Breast epithelium (tissue), 4 donors: ENCODE measurements around the gene ARHGAP10. TPM values are rescaled to one million over a fixed set of nuclear protein-coding genes. Genes with fewer than 3 reads are reported as not detected.

ENCODE experiments used
- DNase-seq, 2 donors: peaks; one replicate each; pipeline ENCODE4 v3.0.0-alpha.2; 2019; ENCODE audit warnings: low spot score in 2 of 2
- H3K27ac ChIP-seq, 2 donors: fragments of 200-600 bp; sonication (generic) in 1 of 2; one replicate each; pipeline ENCODE4 v1.5.1; 2016 to 2019; ENCODE audit warnings: mild to moderate bottlenecking in 1 of 2
- H3K27me3 ChIP-seq, 2 donors: fragments of 200-600 bp; sonication (generic) in 1 of 2; one replicate each; pipeline versions ENCODE4 v1.5.1 to v1.6.0; 2017 to 2019; ENCODE audit warnings: control low read depth in 1 of 2, mild to moderate bottlenecking in 1 of 2
- H3K36me3 ChIP-seq: fragments of 200-600 bp; one replicate; pipeline ENCODE4 v1.5.1; 2019
- H3K4me1 ChIP-seq, 2 donors: fragments of 200-600 bp; sonication (generic); one replicate each; pipeline ENCODE4 v1.5.1; 2016 to 2019; ENCODE audit warnings: control low read depth in 1 of 2
- H3K4me3 ChIP-seq, 3 donors: fragments of 200-600 bp; sonication (generic); 1 replicate in 2 of 3; 2 replicates in 1 of 3; pipeline ENCODE4 v1.5.1; 2016 to 2019; ENCODE audit warnings: mild to moderate bottlenecking in 3 of 3, moderate library complexity in 2 of 3
- H3K9me3 ChIP-seq, 2 donors: fragments of 200-600 bp; sonication (generic) in 1 of 2; one replicate each; pipeline ENCODE4 v1.5.1; 2016 to 2019; ENCODE audit warnings: control low read depth in 1 of 2
- POLR2A ChIP-seq: fragments of 450-650 bp; IDR thresholded peaks from one replicate; pipeline ENCODE4 v1.6.1; 2016; ENCODE audit warnings: antibody characterized with exemption, mild to moderate bottlenecking, moderate library complexity
- POLR2AphosphoS5 ChIP-seq, 3 donors: sonication (generic); formaldehyde crosslinking; IDR thresholded peaks; one replicate each; pipeline ENCODE4 v1.6.1; 2017; ENCODE audit warnings: antibody characterized with exemption in 3 of 3
- intact Hi-C: fragments of 100-400 bp; cut with DNase I; formaldehyde crosslinking; loops from one replicate; pipeline ENCODE4 v1.15.1; 2023; ENCODE audit warnings: low total_unique reads
- total RNA-seq, 3 donors: library from RNA; depleted of rRNA; stranded (reverse); fragments of >200 nt; gene quantifications; one replicate each; pipeline ENCODE4 v1.1.0, GENCODE V29; 2016
- TF ChIP-seq, protein P1 (sequence below), 3 donors: fragments of 450-650 bp; IDR thresholded peaks; one replicate each; pipeline ENCODE4 v1.5.1; 2016 to 2017; ENCODE audit warnings: antibody characterized with exemption in 3 of 3, mild to moderate bottlenecking in 3 of 3, moderate library complexity in 3 of 3

Gene ARHGAP10
- total RNA-seq, 3 donors from 2014 or later = 49.5 to 138 (median 62.6) TPM

DNA sequence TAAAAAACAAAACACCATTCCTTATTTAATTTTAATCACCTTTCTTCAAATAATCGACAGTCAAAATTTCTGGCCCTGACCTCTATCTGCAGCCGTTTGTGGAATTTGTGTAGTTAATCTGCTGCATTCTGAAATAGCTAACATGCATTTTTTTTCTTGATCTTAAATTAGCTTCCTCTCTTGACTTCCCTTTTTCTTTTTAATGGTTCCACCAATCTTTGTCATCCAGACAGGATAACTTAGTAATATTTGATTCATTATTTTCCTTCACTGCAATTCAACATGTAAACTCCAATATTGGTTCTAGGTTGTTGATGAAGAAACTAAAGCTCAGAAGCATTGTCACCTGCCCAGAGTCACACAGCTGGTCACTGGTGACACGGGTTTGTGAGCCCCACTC lies 77.3 kb downstream of the ARHGAP10 start:
- Histone ChIP-seq H3K27me3 (no peaks in the 10 kb centered on the region), H3K36me3 (no peaks in the 10 kb centered on the region), H3K4me3 (no peak overlapping the region), H3K9me3 (no peaks in the 10 kb centered on the region), H3K27ac (no peak overlapping the region), H3K4me1 (peaks cover 0 to 10% of the 10 kb centered on the region in 2 donors)
- no peak for TF ChIP-seq POLR2A
- intact Hi-C loops = no loop called here
- DNase-seq = no peak

DNA sequence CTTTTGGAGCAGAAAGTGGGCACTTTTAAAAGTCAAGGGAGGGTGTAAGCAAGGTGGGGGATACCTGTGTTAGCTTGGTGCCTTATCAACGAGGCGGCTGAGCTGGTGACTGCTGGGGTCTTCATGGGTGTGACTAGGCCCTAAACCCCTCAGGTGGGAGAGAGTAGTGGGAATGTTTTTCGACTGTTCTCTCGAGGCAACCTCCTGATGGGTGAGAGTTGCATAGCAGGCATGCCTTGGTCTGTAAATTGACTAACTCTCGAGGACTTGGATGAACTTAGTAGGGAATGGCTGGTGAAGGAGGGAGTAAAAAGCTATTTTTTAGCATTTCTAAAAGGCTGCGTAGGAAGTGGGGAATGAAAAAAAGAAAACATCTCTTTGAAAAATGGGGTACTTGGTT lies 80.0 kb downstream of the ARHGAP10 start:
- H3K36me3 ChIP-seq = no peaks in the 10 kb centered on the region
- no peak overlapping the region for H3K4me3 ChIP-seq
- DNase-seq = no peak
- H3K9me3 ChIP-seq = no peaks in the 10 kb centered on the region
- no peak overlapping the region for H3K27ac ChIP-seq
- H3K27me3 ChIP-seq = no peaks in the 10 kb centered on the region
- TF ChIP-seq POLR2A (no peak), POLR2AphosphoS5 (IDR thresholded peaks at IDR 0.05) (no peak)
- TF ChIP-seq, protein P1, sequence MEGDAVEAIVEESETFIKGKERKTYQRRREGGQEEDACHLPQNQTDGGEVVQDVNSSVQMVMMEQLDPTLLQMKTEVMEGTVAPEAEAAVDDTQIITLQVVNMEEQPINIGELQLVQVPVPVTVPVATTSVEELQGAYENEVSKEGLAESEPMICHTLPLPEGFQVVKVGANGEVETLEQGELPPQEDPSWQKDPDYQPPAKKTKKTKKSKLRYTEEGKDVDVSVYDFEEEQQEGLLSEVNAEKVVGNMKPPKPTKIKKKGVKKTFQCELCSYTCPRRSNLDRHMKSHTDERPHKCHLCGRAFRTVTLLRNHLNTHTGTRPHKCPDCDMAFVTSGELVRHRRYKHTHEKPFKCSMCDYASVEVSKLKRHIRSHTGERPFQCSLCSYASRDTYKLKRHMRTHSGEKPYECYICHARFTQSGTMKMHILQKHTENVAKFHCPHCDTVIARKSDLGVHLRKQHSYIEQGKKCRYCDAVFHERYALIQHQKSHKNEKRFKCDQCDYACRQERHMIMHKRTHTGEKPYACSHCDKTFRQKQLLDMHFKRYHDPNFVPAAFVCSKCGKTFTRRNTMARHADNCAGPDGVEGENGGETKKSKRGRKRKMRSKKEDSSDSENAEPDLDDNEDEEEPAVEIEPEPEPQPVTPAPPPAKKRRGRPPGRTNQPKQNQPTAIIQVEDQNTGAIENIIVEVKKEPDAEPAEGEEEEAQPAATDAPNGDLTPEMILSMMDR (IDR thresholded peaks at IDR 0.05) = no peak
- H3K4me1 ChIP-seq = peaks cover 0 to 19% of the 10 kb centered on the region in 2 donors
- intact Hi-C loops = no loop called here

DNA sequence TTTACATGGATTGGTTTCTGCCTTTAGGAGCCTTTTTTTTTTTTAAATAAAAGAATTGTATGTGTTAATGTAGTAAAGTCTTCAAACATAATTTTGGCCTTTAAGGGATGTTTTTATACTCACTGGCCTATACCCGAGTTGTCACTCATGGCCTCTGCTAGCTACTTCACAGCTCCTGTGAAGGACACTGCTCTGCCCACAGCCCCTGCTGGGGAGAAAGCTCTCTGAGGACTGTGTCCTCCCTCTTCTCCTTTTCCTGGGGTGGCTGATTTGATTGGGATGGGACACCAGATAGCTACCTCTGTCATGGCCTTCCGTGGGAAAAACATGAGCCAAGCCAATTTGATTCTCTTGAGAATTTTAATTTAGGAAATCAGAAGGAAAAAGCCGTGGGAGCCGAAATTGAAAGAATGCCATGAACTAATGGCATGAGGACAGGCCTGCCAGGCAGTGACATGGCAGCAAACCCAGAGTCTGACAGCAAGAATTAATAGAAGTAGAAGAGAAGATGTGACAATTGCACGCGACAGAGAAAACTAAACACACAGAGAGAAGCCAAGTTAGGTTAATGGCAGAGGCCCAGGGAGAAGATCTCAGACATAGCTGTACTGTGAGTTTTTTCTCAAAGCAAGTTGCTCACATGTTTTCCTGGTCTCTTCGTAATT lies 81.4 kb downstream of the ARHGAP10 start:
- Histone ChIP-seq H3K4me3 (no peak overlapping the region), H3K9me3 (no peaks in the 10 kb centered on the region), H3K27ac (peak overlapping the region; percentile 10 to 70), H3K27me3 (no peaks in the 10 kb centered on the region), H3K36me3 (no peaks in the 10 kb centered on the region), H3K4me1 (peaks cover 0 to 19% of the 10 kb centered on the region in 2 donors)
- intact Hi-C loops = no loop called here
- TF ChIP-seq POLR2A = no peak
- TF ChIP-seq, protein P1 (IDR thresholded peaks at IDR 0.05) = no peak
- no peak for TF ChIP-seq POLR2AphosphoS5 (IDR thresholded peaks at IDR 0.05)
- DNase-seq = no peak

DNA sequence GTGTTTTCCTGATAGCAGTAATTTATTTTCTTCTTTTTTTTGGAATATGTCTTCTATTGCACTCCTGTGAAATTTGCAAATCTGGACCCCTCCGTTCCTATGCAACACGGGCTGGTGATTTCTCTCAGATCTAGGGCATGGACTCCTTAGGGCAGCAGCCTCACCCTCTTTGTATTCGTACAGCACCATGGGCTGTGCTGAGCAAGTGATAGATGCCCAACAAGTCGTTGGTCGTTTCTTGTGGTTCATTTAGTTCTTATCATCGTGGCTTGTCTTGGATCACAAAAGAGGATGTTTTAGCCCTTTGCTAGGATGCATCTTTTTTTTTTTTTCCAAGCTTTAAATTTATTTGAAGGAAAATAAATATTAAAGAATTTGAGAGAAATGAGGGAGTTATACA lies 82.1 kb downstream of the ARHGAP10 start:
- Histone ChIP-seq H3K27ac (peak overlapping the region in 1 of 2 donors; percentile 70), H3K36me3 (no peaks in the 10 kb centered on the region), H3K9me3 (no peaks in the 10 kb centered on the region), H3K4me3 (no peak overlapping the region), H3K27me3 (no peaks in the 10 kb centered on the region), H3K4me1 (peaks cover 0 to 19% of the 10 kb centered on the region in 2 donors)
- TF ChIP-seq POLR2AphosphoS5 (IDR thresholded peaks at IDR 0.05) (no peak), POLR2A (no peak)
- TF ChIP-seq, protein P1 (IDR thresholded peaks at IDR 0.05) = no peak
- intact Hi-C loops = no loop called here
- DNase-seq = no peak

DNA sequence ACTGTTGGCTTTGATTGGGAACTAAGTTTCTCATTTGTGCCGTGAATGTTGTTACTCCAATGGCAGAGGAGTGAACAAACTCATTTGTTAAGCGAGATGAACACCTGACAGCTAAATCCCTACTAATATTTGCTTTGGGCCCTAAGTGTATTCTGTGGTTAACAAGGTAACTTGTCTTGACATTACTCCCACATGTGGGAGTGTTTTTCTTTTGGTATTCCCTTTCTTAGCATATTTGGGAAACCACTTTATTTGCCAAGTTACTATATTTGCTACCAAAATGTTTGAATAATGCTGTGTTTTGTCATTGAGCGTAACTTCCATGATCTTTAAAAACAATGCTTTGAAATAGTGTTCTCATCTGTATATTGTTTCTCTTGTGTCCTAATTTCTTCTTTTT lies 82.5 kb downstream of the ARHGAP10 start:
- H3K9me3 ChIP-seq = no peaks in the 10 kb centered on the region
- H3K27ac ChIP-seq = peak overlapping the region; percentile 70 to 76
- DNase-seq = no peak
- no peaks in the 10 kb centered on the region for H3K27me3 ChIP-seq
- peaks cover 0 to 19% of the 10 kb centered on the region in 2 donors for H3K4me1 ChIP-seq
- no peak overlapping the region for H3K4me3 ChIP-seq
- TF ChIP-seq, protein P1 (IDR thresholded peaks at IDR 0.05) = no peak
- no peak for TF ChIP-seq POLR2A
- no peaks in the 10 kb centered on the region for H3K36me3 ChIP-seq
- intact Hi-C loops = no loop called here
